Effector memory CD4-positive, alpha-beta T cell (primary cell): ENCODE data around the gene SLC3A2.
A peak's percentile ranks its signal among the peaks of the same experiment; 100 is the strongest.
"Not testable (repeated sequence)": the region's sequence is repeated elsewhere in the genome, so short reads cannot be mapped to it uniquely, and the experiment has no call there.

ENCODE experiments used
- DNase-seq, 3 donors: peaks; one replicate each; pipeline ENCODE4 v3.0.0-alpha.2; 2020
- H3K27ac ChIP-seq: 2 replicates; pipeline ENCODE4 v1.7.0; 2013; ENCODE audit warnings: mild to moderate bottlenecking, low read length, moderate library complexity; ENCODE audit not compliant: insufficient read depth, poor library complexity, severe bottlenecking
- H3K27me3 ChIP-seq: replicated peaks from 2 replicates; pipeline ENCODE4 v1.7.0; 2013; ENCODE audit warnings: mild to moderate bottlenecking, low read length; ENCODE audit not compliant: insufficient read depth, control insufficient read depth, poor library complexity, severe bottlenecking
- H3K36me3 ChIP-seq: 2 replicates; pipeline ENCODE4 v1.7.0; 2013; ENCODE audit warnings: mild to moderate bottlenecking, low read length, moderate library complexity; ENCODE audit not compliant: control insufficient read depth, insufficient read depth
- H3K4me1 ChIP-seq: 2 replicates; pipeline ENCODE4 v1.7.0; 2013; ENCODE audit warnings: low read length, mild to moderate bottlenecking; ENCODE audit not compliant: control insufficient read depth, insufficient read depth, poor library complexity, severe bottlenecking
- H3K4me3 ChIP-seq: 2 replicates; pipeline ENCODE4 v1.7.0; 2013; ENCODE audit warnings: low read length, low read depth, mild to moderate bottlenecking; ENCODE audit not compliant: insufficient read depth, poor library complexity, severe bottlenecking
- H3K9me3 ChIP-seq: 2 replicates; pipeline ENCODE4 v1.7.0; 2013; ENCODE audit warnings: mild to moderate bottlenecking, low read length, moderate library complexity; ENCODE audit not compliant: control insufficient read depth

Gene SLC3A2

DNA sequence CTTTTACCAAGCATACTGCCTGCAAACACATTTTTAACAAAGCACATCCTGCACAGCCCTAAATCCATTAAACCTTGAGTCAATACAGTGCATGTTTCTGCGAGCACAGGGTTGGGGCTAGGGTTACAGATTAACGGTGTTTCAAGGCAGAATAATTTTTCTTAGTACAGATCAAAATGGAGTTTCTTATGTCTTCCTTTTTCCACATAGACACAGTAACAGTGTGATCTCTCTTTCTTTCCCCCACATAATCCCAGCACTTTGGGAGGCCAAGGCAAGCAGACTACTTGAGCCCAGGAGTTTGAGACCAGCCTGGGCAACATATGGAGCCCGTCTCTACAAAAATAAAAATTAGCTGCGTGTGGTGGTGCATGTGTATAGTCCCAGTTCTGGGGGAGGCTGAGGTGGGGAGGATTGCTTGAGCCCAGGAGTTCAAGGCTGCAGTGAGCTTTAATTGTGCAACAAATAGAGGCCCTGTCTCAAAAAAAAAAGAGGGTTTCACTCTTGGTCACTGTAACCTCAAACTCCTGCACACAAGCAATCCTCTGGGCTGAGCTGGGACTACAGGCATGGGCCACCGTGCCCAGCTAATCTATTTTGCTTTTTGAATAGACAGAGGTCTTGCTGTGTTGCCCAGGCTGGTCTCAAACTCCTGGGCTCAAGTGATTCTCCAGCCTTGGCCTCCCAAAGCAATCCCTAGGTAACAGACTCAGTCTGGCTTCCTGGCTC lies 19.7 kb upstream of the SLC3A2 start:
- Histone ChIP-seq H3K9me3 (no peaks in the 10 kb centered on the region), H3K36me3 (no peaks in the 10 kb centered on the region), H3K4me1 (peaks cover 8% of the 10 kb centered on the region), H3K27ac (no peak overlapping the region), H3K27me3 (no peaks in the 10 kb centered on the region), H3K4me3 (no peak overlapping the region)
- DNase-seq, result no peak

DNA sequence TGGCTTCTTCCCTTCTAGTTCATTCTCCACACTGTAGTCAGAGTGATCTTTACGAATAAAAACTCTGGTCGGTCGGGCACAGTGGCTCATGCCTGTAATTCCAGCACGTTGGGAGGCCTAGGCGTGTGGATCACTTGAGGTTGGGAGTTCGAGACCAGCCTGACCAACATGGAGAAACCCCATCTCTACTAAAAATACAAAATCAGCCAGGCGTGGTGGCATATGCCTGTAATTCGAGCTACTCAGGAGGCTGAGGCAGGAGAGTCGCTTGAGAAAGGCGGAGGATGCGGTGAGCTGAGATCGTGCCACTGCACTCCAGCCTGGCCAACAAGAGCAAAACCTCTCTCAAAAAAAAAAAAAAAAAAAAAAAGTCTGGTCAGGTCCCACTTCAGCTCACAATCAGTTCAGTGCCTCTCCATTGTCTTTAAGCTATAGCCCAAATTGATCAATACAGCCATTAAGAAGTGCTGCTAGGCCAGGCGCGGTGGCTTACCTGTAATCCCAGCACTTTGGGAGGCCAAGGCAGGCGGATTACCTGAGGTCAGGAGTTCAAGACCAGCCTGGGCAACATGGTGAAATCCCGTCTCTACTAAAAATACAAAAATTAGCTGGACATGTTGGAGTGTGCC lies 19.0 kb upstream of the SLC3A2 start:
- H3K27me3 ChIP-seq, H3K4me1 ChIP-seq, H3K27ac ChIP-seq, DNase-seq, H3K4me3 ChIP-seq, H3K9me3 ChIP-seq, H3K36me3 ChIP-seq: not testable (repeated sequence)

DNA sequence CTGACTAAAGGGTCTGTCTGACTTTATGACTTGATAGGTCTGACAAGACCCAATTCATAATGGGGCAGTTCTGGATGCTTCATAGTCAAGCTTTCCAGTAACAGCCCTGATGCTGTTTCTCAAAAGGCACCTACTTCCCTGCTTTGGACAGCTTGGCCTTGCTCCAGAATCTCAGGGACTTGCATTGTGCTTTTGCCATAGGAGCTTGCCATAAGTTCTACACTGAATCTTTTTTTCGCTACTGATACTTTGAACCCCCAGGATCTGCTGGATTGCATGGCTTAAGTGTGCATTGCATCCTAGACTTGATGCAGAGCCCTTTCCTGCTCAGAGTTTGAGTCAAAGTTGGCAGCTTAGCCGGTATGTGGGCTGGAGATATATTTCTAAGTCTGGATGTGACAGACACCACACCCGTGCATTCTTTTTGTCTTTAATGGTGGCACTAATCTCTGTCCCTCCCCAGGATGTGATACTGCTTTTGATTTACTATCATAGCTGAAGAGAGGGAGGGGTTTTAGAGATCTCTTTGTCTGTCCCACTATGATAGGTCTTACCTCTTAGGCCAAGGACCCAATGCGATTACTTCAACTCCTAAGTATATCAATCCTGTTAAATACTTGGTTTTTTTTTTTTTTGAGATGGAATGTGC lies 16.9 kb upstream of the SLC3A2 start:
- Histone ChIP-seq H3K27me3 (no peaks in the 10 kb centered on the region), H3K9me3 (no peaks in the 10 kb centered on the region), H3K36me3 (no peaks in the 10 kb centered on the region), H3K4me3 (no peak overlapping the region), H3K4me1 (no peaks in the 10 kb centered on the region), H3K27ac (no peak overlapping the region)
- no peak for DNase-seq

DNA sequence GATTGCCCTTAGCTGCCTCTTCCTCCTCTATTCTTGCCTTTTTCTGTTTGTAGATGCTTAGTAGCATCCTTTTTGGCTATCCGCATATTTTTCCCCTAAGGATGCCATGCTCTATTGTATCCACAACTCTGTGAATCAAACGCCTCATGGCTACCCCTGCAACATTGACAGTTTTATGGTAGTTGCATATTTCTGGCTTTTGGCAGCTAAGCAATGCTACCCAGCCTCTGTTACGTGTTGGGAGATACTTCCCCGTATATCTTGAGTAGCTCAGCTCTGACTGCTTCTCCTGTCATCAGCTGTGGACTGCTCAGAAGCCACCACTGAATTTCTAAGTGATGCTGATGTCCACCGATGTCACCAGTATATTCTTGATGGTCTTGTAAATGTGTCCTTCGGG lies 15.1 kb upstream of the SLC3A2 start:
- Histone ChIP-seq H3K4me1 (no peaks in the 10 kb centered on the region), H3K36me3 (no peaks in the 10 kb centered on the region), H3K4me3 (no peak overlapping the region), H3K27ac (no peak overlapping the region), H3K9me3 (no peaks in the 10 kb centered on the region), H3K27me3 (no peaks in the 10 kb centered on the region)
- DNase-seq, result no peak

DNA sequence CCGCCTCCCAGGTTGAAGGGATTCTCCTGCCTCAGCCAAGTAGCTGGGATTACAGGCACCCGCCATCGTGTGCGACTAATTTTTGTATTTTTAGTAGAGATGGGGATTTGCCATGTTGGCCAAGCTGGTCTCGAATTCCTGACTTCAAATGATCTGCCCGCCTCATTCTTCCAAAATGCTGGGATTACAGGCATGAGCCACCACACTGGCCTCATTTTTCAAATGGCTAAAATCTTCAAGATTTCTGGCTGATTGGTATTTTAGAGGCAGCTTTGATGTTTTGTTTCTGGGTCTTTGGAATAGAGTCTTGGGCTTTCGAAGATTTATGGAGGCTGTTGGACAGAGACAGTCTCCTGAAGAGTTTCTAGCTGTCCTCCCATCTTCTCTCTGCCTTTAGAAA lies 5.8 kb upstream of the SLC3A2 start:
- no peak for DNase-seq
- Histone ChIP-seq H3K27me3 (no peaks in the 10 kb centered on the region), H3K36me3 (no peaks in the 10 kb centered on the region), H3K4me3 (no peak overlapping the region), H3K4me1 (peaks cover 2% of the 10 kb centered on the region), H3K9me3 (no peaks in the 10 kb centered on the region), H3K27ac (no peak overlapping the region)

DNA sequence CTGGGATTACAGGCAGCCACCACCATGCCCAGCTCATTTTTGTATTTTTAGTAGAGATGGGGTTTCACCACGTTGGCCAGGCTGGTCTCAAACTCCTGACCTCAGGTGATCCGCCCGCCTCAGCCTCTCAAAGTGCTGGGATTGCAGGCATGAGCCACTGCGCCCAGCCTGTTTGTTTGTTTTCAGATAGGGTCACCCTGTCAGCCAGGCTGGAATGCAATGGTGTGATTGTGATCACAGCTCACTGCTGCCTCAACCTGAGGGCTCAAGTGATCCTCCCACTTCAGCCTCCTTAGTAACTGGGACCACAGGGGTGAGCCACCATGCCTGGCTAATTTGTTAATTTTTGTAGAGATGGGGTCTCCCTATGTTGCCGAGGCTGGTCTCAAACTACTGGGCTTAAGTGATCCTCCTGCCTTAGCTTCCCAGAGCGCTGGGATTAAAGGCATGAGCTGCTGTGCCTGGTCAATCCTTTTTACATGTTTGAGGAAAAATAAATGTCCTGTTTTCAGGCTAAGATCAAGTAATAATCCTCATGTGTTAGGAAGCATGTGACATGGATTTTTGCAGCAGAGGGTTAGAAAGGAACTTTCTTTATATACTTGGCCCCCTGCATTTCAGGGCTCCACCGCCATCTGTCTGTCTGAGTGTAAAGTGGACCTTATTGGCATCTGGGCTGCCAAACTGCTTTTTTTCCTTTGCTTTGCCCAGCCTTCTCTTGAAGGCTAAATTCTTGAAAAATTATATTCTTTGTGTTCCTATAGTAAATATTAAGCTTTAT lies 4.8 kb upstream of the SLC3A2 start:
- Histone ChIP-seq H3K4me3 (no peak overlapping the region), H3K4me1 (peaks cover 9% of the 10 kb centered on the region), H3K27ac (no peak overlapping the region), H3K27me3 (no peaks in the 10 kb centered on the region), H3K36me3 (no peaks in the 10 kb centered on the region), H3K9me3 (no peaks in the 10 kb centered on the region)
- DNase-seq, result no peak

DNA sequence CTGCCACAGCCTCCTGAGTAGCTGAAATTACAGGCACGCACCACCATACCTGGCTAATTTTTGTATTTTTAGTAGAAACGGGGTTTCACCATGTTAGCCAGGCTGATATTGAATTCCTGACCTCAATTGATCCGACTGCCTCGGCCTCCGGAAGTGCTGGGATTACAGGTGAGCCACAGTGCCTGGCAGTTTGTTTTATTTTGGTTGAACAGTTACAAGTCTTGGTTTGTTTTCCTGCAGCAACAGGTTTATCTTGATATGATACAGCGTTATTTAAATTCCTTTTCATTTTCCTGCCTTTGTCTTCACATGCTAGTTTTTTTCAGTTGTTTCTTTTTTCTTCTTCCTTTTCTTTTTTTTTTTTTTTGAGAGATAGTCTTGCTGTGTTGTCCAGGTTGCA lies 4.0 kb upstream of the SLC3A2 start:
- no peak for DNase-seq
- Histone ChIP-seq H3K9me3 (no peaks in the 10 kb centered on the region), H3K4me3 (no peak overlapping the region), H3K4me1 (peaks cover 11% of the 10 kb centered on the region), H3K27me3 (no peaks in the 10 kb centered on the region), H3K27ac (no peak overlapping the region), H3K36me3 (no peaks in the 10 kb centered on the region)

DNA sequence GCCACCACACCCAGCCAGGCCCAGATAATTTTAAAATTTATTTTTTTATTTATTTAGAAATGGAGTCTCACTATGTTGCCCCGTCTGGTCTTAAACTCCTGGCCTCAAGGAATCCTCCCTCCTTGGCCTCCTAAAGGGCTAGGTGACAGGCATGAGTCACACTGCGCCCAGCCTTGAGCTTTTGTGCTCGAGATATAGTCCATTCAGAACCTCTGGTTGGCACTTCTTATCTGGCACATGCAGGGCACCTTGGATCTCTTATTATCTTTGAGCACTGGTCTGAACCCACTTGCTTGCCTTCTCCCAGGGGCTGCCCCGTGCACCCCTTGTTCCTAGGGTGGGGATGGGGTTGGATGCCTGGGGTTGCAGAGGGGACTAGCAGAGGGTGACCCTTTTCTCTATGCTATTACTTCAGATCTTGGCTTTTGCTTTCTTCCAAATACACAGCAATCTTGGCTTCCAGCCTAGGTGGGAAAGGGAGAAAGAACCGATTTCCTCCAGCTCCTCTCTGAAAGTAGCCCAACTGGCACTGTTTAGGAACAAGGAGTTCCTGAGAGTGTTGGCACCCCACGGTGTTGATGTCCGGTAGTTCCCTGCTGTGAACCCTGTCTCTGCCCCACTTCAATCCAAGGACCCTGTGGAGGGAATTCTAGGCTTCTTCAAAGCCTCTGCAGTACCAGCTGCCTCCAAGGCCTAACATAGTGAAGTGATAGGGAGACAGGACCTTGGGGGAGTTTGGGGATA lies 1.3 kb upstream of the SLC3A2 start:
- peaks cover 18% of the 10 kb centered on the region for H3K36me3 ChIP-seq
- H3K4me1 ChIP-seq, result peaks cover 29% of the 10 kb centered on the region
- H3K9me3 ChIP-seq, result no peaks in the 10 kb centered on the region
- no peak overlapping the region for H3K4me3 ChIP-seq
- no peaks in the 10 kb centered on the region for H3K27me3 ChIP-seq
- H3K27ac ChIP-seq, result peak overlapping the region; percentile 96
- DNase-seq, result no peak

DNA sequence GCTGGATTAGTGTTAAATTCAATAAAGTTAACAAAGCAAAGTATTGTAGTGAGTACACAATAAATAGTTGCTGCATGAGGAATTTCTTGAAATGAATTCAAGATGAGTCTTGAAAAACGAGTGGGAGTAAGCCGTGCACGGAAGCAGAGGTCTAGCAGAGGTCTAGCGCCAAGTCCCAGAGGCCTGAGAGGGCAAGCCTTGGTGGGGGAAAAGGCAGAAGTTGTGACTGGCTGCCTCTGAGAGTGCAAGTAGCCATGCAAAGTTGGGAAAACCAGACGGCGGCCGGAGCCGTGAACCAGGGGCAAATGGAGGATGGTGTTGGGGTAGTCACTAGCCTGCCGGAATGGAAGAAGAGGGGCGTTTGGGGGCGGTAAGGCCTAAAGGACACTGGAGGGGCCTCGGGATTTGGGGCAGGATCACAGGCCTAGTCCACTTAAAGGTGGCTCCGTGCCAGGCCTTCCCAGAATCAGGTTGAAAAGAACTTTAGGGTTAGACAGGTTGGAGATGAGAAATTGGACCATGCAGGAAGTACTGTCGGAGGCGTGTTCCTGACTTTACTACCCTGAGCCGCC lies 379 bp upstream of the SLC3A2 start:
- Histone ChIP-seq H3K4me3 (peak overlapping the region; percentile 99), H3K36me3 (peaks cover 25% of the 10 kb centered on the region)
- DNase-seq, result no peak

More for the DNA sequence above, 379 bp upstream of the SLC3A2 start:
- Histone ChIP-seq H3K4me1 (peaks cover 29% of the 10 kb centered on the region), H3K27me3 (no peaks in the 10 kb centered on the region), H3K9me3 (no peaks in the 10 kb centered on the region), H3K27ac (peak overlapping the region; percentile 96)
